Activated naive CD4-positive, alpha-beta T cell treated with anti-CD3 and anti-CD28 coated beads for 36 hours (primary cell): ENCODE results near the gene NIP7. TPM values are rescaled to one million over a fixed set of nuclear protein-coding genes. Genes with fewer than 3 reads are reported as not detected.

Experiments used
- CTCF ChIA-PET: fragments of 350-600 bp; sonication (Branson Sonifier 250); formaldehyde crosslinking; loops from one replicate; lab custom pipeline; 2021; ENCODE audit warnings: antibody characterized with exemption; lab: Charles Lee
- DNase-seq: peaks from one replicate; pipeline ENCODE4 v3.0.0-alpha.2; 2020
- H3K27ac Mint-ChIP-seq: one replicate; pipeline ENCODE4 v1.8.0; 2021; ENCODE audit warnings: mild to moderate bottlenecking, mixed read lengths
- H3K27me3 Mint-ChIP-seq: one replicate; pipeline ENCODE4 v1.8.0; 2021; ENCODE audit warnings: low read depth, mixed read lengths
- H3K36me3 Mint-ChIP-seq: one replicate; pipeline ENCODE4 v1.8.0; 2021; ENCODE audit warnings: low read depth, mixed read lengths
- H3K4me1 Mint-ChIP-seq: one replicate; pipeline ENCODE4 v1.8.0; 2021; ENCODE audit warnings: low read depth, mixed read lengths
- H3K4me3 Mint-ChIP-seq: one replicate; pipeline ENCODE4 v1.8.0; 2021; ENCODE audit warnings: mild to moderate bottlenecking, moderate library complexity, mixed read lengths
- H3K9me3 Mint-ChIP-seq: one replicate; pipeline ENCODE4 v1.8.0; 2021; ENCODE audit warnings: mixed read lengths
- intact Hi-C: fragments of 100-400 bp; cut with micrococcal nuclease; formaldehyde crosslinking; loops from one replicate; pipeline ENCODE4 v1.15.1; 2023
- total RNA-seq, 2 experiments: library from RNA; stranded (reverse); gene quantifications; one replicate each; pipeline ENCODE4 v1.2.3, GENCODE V29; 2021

The NIP7 gene
- total RNA-seq, 2 experiments from 2014 or later: 35.3 to 36.8 TPM

GRCh38 chr16:69329369-69330285 is 9.9 kb upstream of the NIP7 start:
- intact Hi-C loops: loop anchor here (1.0 to 2.0 kb wide), 4 partner anchors 10 to 425 kb away; partner anchors contain the start of genes COG8, NFAT5, NIP7 and NOB1
- no peaks in the 10 kb centered on the region for H3K9me3 Mint-ChIP-seq
- H3K27ac Mint-ChIP-seq: peak overlapping the region; percentile 72
- H3K4me1 Mint-ChIP-seq: peaks cover 55% of the 10 kb centered on the region
- CTCF ChIA-PET: interaction anchor here (0.7 to 2.5 kb wide), 5 partner anchors 7 to 379 kb away, joined by 3 to 6 read pairs (median 3); no protein-coding TSS in a partner anchor
- peaks cover 45% of the 10 kb centered on the region for H3K36me3 Mint-ChIP-seq
- no peaks in the 10 kb centered on the region for H3K27me3 Mint-ChIP-seq
- peak overlapping the region; percentile 86 for H3K4me3 Mint-ChIP-seq
- DNase-seq: peak; percentile 55

- H3K4me3 Mint-ChIP-seq: peak within 1 kb of the TSS; percentile 86
- no peaks in the 10 kb centered on the region for H3K9me3 Mint-ChIP-seq
- H3K27ac Mint-ChIP-seq: peak within 1 kb of the TSS; percentile 85
- CTCF ChIA-PET: interaction anchor here (1.1 to 2.5 kb wide), 3 partner anchors 8 to 10 kb away, joined by 3 to 6 read pairs (median 4); no protein-coding TSS in a partner anchor
- no peaks in the 10 kb centered on the region for H3K27me3 Mint-ChIP-seq
- intact Hi-C loops: loop anchor here (1.0 to 2.0 kb wide), 4 partner anchors 9 to 424 kb away; partner anchors contain the start of genes COG8, NFAT5, NIP7 and NOB1
- H3K4me1 Mint-ChIP-seq: peaks cover 53% of the 10 kb centered on the region
- H3K36me3 Mint-ChIP-seq: peaks cover 51% of the 10 kb centered on the region
- DNase-seq: peak; percentile 86
These were observed 9.1 kb upstream of the NIP7 start, which contains the start of gene PDF for GRCh38 chr16:69330286-69331109. TSS of gene PDF (minus strand) at chr16:69330588. CDS start at chr16:69330570, 18 bp downstream.

DNA sequence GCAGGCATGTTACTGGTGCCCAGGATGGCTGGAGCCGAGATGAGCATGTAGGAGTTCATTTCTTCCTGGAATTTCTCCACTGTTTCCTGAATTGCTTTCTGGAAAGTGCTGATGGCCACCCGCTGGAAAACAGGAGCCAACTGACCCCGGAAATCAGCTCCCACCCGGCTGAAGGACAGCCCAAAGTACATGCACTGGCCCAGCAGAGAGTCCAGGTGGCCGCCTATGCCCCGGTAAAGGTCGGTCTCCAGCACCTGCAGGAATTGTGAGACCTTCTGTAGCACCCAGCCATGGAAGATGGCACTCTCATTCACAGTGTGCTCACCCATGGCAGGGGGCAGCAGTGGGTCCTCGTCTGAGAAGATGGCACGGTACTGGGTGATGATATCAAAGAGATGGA is 4.9 kb upstream of the NIP7 start:
- peaks cover 32% of the 10 kb centered on the region for H3K36me3 Mint-ChIP-seq
- CTCF ChIA-PET: no interaction called here
- no peaks in the 10 kb centered on the region for H3K9me3 Mint-ChIP-seq
- no peak overlapping the region for H3K27ac Mint-ChIP-seq
- DNase-seq: no peak
- no peaks in the 10 kb centered on the region for H3K27me3 Mint-ChIP-seq
- H3K4me1 Mint-ChIP-seq: peaks cover 38% of the 10 kb centered on the region
- intact Hi-C loops: no loop called here
- H3K4me3 Mint-ChIP-seq: no peak overlapping the region

DNA sequence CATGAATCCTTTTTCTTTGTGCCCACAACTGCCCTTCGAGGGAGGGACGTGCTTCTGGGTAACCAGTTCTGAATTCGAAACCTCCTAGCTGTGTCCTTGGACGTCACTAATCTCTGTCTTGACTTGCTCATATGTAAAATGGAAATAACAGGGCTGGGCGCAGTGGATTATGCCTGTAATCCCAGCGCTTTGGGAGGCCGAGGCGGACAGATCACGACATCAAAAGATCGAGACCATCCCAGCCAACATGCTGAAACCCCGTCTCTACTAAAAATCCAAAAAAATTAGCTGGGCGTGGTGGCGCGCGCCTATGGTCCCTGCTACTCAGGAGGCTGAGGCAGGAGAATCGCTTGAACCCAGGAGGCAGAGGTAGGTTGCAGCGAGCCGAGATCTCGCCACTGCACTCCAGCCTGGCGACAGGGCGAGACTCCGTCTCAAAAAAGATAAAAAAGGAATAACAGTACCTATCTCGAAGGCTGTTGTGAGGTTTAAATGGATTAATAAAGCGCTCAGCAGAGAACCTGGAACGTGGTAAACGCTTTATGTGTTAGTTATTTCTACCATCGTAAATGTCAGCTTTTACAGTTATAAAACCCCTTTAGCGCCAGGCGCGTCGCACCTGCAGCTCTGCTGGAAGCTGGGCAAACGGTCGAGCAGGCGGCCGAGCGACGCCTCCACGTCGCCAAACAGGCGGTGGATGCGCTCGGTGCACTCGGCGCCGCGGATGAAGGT is 849 bp upstream of the NIP7 start:
- CTCF ChIA-PET: interaction anchor here (0.6 to 1.9 kb wide), 5 partner anchors 9 to 416 kb away, joined by 3 to 6 read pairs (median 4); partner anchors contain the start of genes NOB1 and PDF
- intact Hi-C loops: loop anchor here (1.0 to 2.0 kb wide), 5 partner anchors 8 to 416 kb away; partner anchors contain the start of genes NFAT5, NOB1, PDF and TERF2

GRCh38 chr16:69340095-69340644 is 598 bp downstream of the NIP7 start:
- no peaks in the 10 kb centered on the region for H3K27me3 Mint-ChIP-seq
- DNase-seq: peak; percentile 53

More for the DNA sequence above, 849 bp upstream of the NIP7 start:
- peak overlapping the region; percentile 98 for H3K4me3 Mint-ChIP-seq
- no peaks in the 10 kb centered on the region for H3K9me3 Mint-ChIP-seq
- DNase-seq: no peak
- peaks cover 53% of the 10 kb centered on the region for H3K4me1 Mint-ChIP-seq
- peaks cover 43% of the 10 kb centered on the region for H3K36me3 Mint-ChIP-seq
- no peaks in the 10 kb centered on the region for H3K27me3 Mint-ChIP-seq
- H3K27ac Mint-ChIP-seq: peak overlapping the region; percentile 80

GRCh38 chr16:69344171-69344570 is 4.6 kb downstream of the NIP7 start:
- DNase-seq: no peak
- peaks cover 33% of the 10 kb centered on the region for H3K4me1 Mint-ChIP-seq
- intact Hi-C loops: no loop called here
- CTCF ChIA-PET: no interaction called here
- H3K9me3 Mint-ChIP-seq: no peaks in the 10 kb centered on the region
- H3K36me3 Mint-ChIP-seq: peaks cover 35% of the 10 kb centered on the region
- no peak overlapping the region for H3K4me3 Mint-ChIP-seq
- no peak overlapping the region for H3K27ac Mint-ChIP-seq
- H3K27me3 Mint-ChIP-seq: no peaks in the 10 kb centered on the region

More at GRCh38 chr16:69340095-69340644, 598 bp downstream of the NIP7 start:
- no peaks in the 10 kb centered on the region for H3K9me3 Mint-ChIP-seq
- H3K4me1 Mint-ChIP-seq: peaks cover 51% of the 10 kb centered on the region
- H3K4me3 Mint-ChIP-seq: peak overlapping the region; percentile 98
- intact Hi-C loops: no loop called here
- CTCF ChIA-PET: interaction anchor here (1.2 to 2.2 kb wide), 4 partner anchors 9 to 414 kb away, joined by 3 to 8 read pairs (median 4); partner anchors contain the start of genes NOB1 and PDF
- peak overlapping the region; percentile 95 for H3K27ac Mint-ChIP-seq
- peaks cover 36% of the 10 kb centered on the region for H3K36me3 Mint-ChIP-seq

DNA sequence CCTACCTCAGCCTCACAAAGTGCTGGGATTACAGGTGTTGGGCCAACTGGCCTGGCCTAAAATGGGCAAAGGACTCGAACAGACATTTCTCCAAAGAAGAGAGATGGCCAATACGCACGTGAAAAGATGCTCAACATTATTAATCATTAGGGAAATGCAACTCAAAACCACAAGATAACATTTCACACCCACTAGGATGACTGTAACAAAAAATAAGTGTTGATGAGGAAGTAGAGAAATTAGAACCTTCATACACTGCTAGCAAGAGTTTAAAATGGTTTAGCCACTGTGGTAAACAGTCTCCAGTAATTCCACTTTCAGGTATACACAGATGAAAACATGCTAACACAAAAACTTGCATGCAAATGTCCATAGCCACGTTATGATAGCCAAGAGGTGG is 6.4 kb downstream of the NIP7 start:
- DNase-seq: no peak
- Mint-ChIP-seq H3K4me3 (no peak overlapping the region), H3K27me3 (no peaks in the 10 kb centered on the region), H3K4me1 (peaks cover 22% of the 10 kb centered on the region), H3K9me3 (no peaks in the 10 kb centered on the region), H3K36me3 (peaks cover 29% of the 10 kb centered on the region), H3K27ac (no peak overlapping the region)
- CTCF ChIA-PET: no interaction called here
- intact Hi-C loops: no loop called here

GRCh38 chr16:69346683-69347082 is 7.1 kb downstream of the NIP7 start:
- peaks cover 24% of the 10 kb centered on the region for H3K36me3 Mint-ChIP-seq
- H3K9me3 Mint-ChIP-seq: no peaks in the 10 kb centered on the region
- H3K4me3 Mint-ChIP-seq: no peak overlapping the region
- intact Hi-C loops: no loop called here
- CTCF ChIA-PET: no interaction called here
- peaks cover 15% of the 10 kb centered on the region for H3K4me1 Mint-ChIP-seq
- no peak for DNase-seq
- H3K27ac Mint-ChIP-seq: no peak overlapping the region
- no peaks in the 10 kb centered on the region for H3K27me3 Mint-ChIP-seq

DNA sequence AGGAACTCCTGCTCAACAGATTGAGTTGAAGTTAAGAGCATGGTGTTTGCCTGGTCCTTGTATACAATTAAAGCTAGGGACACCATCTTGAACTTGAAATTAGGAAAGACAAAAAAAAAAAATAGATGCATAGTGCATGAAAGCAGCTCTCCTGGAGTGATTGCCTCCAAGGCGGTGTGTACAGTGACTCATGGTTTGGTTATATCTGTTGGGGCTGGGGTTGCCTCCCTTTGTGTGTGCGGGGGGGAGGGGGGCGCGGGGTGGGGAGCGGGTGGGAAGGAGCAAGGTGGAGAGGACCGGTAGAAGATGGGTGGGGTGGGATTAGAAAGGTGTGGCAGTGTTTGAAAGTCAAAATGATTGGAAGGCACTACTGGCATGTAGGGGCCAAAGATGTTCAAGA is 8.7 kb downstream of the NIP7 start:
- Mint-ChIP-seq H3K4me1 (peaks cover 6% of the 10 kb centered on the region), H3K9me3 (no peaks in the 10 kb centered on the region), H3K4me3 (no peak overlapping the region), H3K27me3 (no peaks in the 10 kb centered on the region), H3K27ac (no peak overlapping the region), H3K36me3 (peaks cover 24% of the 10 kb centered on the region)
- no peak for DNase-seq
- CTCF ChIA-PET: no interaction called here
- intact Hi-C loops: no loop called here

DNA sequence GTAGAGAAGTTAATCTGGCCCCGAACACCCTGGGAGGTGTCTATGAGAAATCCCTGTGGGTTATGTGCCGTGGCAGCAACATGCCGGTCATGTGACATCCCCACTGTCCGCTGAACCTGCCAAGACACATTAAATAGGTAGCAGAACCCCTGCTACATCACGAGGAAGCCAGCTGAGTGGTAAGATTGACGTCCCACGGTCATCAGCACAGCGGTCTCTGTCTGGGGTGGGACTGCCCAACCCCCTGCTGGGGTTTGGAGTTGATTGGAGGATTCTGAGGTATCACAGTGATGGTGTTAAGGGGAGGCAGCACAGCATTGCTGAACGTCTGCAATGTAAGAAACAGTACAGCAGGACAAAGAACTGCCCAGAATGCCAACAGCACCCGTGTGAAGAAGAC is 10.0 kb downstream of the NIP7 start:
- no peak for DNase-seq
- peaks cover 4% of the 10 kb centered on the region for H3K4me1 Mint-ChIP-seq
- no peaks in the 10 kb centered on the region for H3K27me3 Mint-ChIP-seq
- no peak overlapping the region for H3K4me3 Mint-ChIP-seq
- H3K36me3 Mint-ChIP-seq: peaks cover 19% of the 10 kb centered on the region
- no peak overlapping the region for H3K27ac Mint-ChIP-seq
- intact Hi-C loops: no loop called here
- no peaks in the 10 kb centered on the region for H3K9me3 Mint-ChIP-seq
- CTCF ChIA-PET: no interaction called here

DNA sequence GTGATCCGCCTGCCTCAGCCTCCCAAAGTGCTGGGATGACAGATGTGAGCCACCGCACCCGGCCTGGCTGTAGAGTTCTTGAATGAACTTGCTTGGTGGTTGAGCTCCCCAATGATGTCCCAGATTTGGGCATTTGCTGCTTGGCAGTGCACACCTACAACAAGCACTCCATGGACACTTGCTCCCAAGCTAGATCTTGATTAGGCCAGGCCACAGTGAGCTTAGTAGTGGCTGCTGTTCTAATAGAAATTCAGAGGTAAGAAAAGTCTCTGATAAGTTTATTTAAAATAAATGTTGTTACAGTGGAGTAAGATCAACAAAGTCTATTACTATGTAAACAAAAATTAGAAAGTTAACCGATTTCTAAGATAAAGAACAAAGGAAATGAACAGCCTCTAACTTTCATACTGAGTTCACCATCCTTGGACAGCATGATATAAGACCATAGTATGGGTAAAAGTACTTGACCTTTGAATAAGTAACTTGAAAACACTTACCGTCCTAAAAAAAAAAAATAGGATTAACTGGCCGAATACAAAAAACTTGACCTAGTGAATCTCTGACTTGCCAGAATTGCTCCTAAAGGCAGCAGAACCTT is 11.1 kb downstream of the NIP7 start:
- H3K9me3 Mint-ChIP-seq: no peaks in the 10 kb centered on the region
- peaks cover 2% of the 10 kb centered on the region for H3K4me1 Mint-ChIP-seq
- CTCF ChIA-PET: interaction anchor here (0.6 kb wide), 2 partner anchors 17 to 44 kb away, joined by 3 to 8 read pairs; no protein-coding TSS in a partner anchor
- no peak overlapping the region for H3K27ac Mint-ChIP-seq
- intact Hi-C loops: no loop called here
- H3K36me3 Mint-ChIP-seq: peaks cover 26% of the 10 kb centered on the region
- H3K27me3 Mint-ChIP-seq: no peaks in the 10 kb centered on the region
- DNase-seq: no peak
- no peak overlapping the region for H3K4me3 Mint-ChIP-seq
